Measurements from ENCODE around the gene HTR4.

DNA sequence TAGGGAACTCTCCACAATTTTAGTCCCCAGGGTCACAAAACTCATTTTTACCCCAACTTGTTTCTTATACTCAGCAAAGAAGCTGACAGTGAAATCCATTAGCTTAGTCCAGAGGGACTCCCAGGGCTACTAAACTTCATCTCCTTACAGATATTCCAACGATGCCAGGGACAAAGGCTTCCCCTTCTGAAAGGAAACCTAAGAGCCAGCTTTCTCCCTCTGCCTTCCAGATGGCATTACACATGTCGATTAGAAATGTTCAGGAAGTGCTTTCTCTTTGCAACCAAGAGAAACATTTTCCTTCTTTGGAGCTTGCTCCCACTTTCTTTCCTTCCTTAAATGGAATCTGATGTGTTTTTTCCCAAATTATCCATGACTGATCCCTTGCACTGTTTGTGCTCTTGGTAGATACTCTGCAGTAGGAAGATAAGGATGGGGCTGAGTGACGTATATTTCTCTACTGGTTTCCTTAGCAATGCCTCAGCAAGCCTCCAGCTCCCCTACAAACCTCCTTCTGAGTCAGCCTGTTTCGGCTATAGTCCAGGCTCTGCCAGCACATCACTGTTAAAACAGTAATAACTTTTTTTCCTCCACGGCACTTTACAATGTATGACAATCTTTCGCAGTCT lies 43.0 kb upstream of the HTR4 start:
- TF ChIP-seq EP300 (IDR thresholded peaks at IDR 0.05) (no peak), POLR2AphosphoS5 (IDR thresholded peaks at IDR 0.05) (no peak)
